ENCODE data around the gene NSD2. TPM values are rescaled to one million over a fixed set of nuclear protein-coding genes. Genes with fewer than 3 reads are reported as not detected.

Gene NSD2
- polyA plus RNA-seq, 1 donor from 2014 or later = 51.6 TPM

- H3K27ac ChIP-seq (ENCODE audit: low read length) = no peak overlapping the region
- H3K4me3 ChIP-seq (ENCODE audit: low read length) = no peak overlapping the region
- no peaks in the 10 kb centered on the region for H3K27me3 ChIP-seq (ENCODE audit: insufficient read depth, low read depth, low read length)
- no peak overlapping the region for H3K9ac ChIP-seq (ENCODE audit: low read length)
- no peak for TF ChIP-seq REST (IDR thresholded peaks at IDR 0.05; ENCODE audit: borderline replicate concordance)
- TF ChIP-seq EZH2 (IDR thresholded peaks at IDR 0.05; ENCODE audit: borderline replicate concordance, insufficient read depth, low read length, poor library complexity, severe bottlenecking) = no peak
- TF ChIP-seq EP300 (conservative IDR thresholded peaks at IDR 0.05; ENCODE audit: poor library complexity, severe bottlenecking) = no peak
- TF ChIP-seq SMC3 (conservative IDR thresholded peaks at IDR 0.05; ENCODE audit: poor library complexity) = no peak
- no peak for TF ChIP-seq POLR2AphosphoS5 (IDR thresholded peaks at IDR 0.05)
- TF ChIP-seq RAD21 (conservative IDR thresholded peaks at IDR 0.05) = no peak
- no peak for TF ChIP-seq MXI1 (conservative IDR thresholded peaks at IDR 0.05; ENCODE audit: poor library complexity, severe bottlenecking)
- no peak for TF ChIP-seq TAF1 (IDR thresholded peaks at IDR 0.05; ENCODE audit: low read depth)
- H2AFZ ChIP-seq (ENCODE audit: low read depth, low read length) = no peak overlapping the region
- no peaks in the 10 kb centered on the region for H3K9me3 ChIP-seq (ENCODE audit: low read length)
- H3K79me2 ChIP-seq (replicated peaks; ENCODE audit: insufficient read depth, low read length) = no peaks in the 10 kb centered on the region
- peaks cover 5% of the 10 kb centered on the region for H3K36me3 ChIP-seq (ENCODE audit: insufficient read depth, low read length)
- no peaks in the 10 kb centered on the region for H4K20me1 ChIP-seq (ENCODE audit: insufficient read depth)
- no peaks in the 10 kb centered on the region for H3K9me2 ChIP-seq (ENCODE audit: insufficient read depth, low read length)
- no peaks in the 10 kb centered on the region for H3F3A ChIP-seq (ENCODE audit: insufficient read depth, low read length, poor library complexity, severe bottlenecking)
- H3K4me2 ChIP-seq (ENCODE audit: low read length) = no peak overlapping the region
Observed at GRCh38 chr4:1832690-1833089, 38.5 kb upstream of the NSD2 start.

GRCh38 chr4:1833307-1834046, 37.7 kb upstream of the NSD2 start:
- no peak overlapping the region for H2AFZ ChIP-seq (ENCODE audit: low read depth, low read length)
- no peak overlapping the region for H3K4me2 ChIP-seq (ENCODE audit: low read length)
- no peak overlapping the region for H3K27ac ChIP-seq (ENCODE audit: low read length)
- no peak overlapping the region for H3K4me3 ChIP-seq (ENCODE audit: low read length)
- H3K36me3 ChIP-seq (ENCODE audit: insufficient read depth, low read length) = peaks cover 5% of the 10 kb centered on the region
- no peaks in the 10 kb centered on the region for H3K79me2 ChIP-seq (replicated peaks; ENCODE audit: insufficient read depth, low read length)
- H3K9ac ChIP-seq (ENCODE audit: low read length) = no peak overlapping the region
- H4K20me1 ChIP-seq (ENCODE audit: insufficient read depth) = no peaks in the 10 kb centered on the region
- H3K27me3 ChIP-seq (ENCODE audit: insufficient read depth, low read depth, low read length) = no peaks in the 10 kb centered on the region
- H3F3A ChIP-seq (ENCODE audit: insufficient read depth, low read length, poor library complexity, severe bottlenecking) = no peaks in the 10 kb centered on the region
- no peaks in the 10 kb centered on the region for H3K9me3 ChIP-seq (ENCODE audit: low read length)
- no peaks in the 10 kb centered on the region for H3K9me2 ChIP-seq (ENCODE audit: insufficient read depth, low read length)
- TF ChIP-seq POLR2AphosphoS5 (IDR thresholded peaks at IDR 0.05) (no peak), MXI1 (conservative IDR thresholded peaks at IDR 0.05; ENCODE audit: poor library complexity, severe bottlenecking) (no peak), EZH2 (IDR thresholded peaks at IDR 0.05; ENCODE audit: borderline replicate concordance, insufficient read depth, low read length, poor library complexity, severe bottlenecking) (no peak), SMC3 (conservative IDR thresholded peaks at IDR 0.05; ENCODE audit: poor library complexity) (no peak), REST (IDR thresholded peaks at IDR 0.05; ENCODE audit: borderline replicate concordance) (no peak), CTCF (IDR thresholded peaks at IDR 0.05; ENCODE audit: poor library complexity, severe bottlenecking) (no peak), RAD21 (conservative IDR thresholded peaks at IDR 0.05) (no peak), TAF1 (IDR thresholded peaks at IDR 0.05; ENCODE audit: low read depth) (no peak), EP300 (conservative IDR thresholded peaks at IDR 0.05; ENCODE audit: poor library complexity, severe bottlenecking) (no peak)
